ENCODE data around the gene CACNA1B. TPM values are rescaled to one million over a fixed set of nuclear protein-coding genes. Genes with fewer than 3 reads are reported as not detected.

The CACNA1B gene
- total and polyA plus RNA-seq, 8 donors = 0.15 to 0.34 (median 0.29) TPM; not detected in 1

- TF ChIP-seq CTCF (IDR thresholded peaks at IDR 0.05) = no peak
- DNase-seq (no peak), ATAC-seq (no peak)
Observed at GRCh38 chr9:137968235-137968634, 90.7 kb downstream of the CACNA1B start.

GRCh38 chr9:137969008-137969407 is 91.4 kb downstream of the CACNA1B start:
- Histone ChIP-seq H3K4me1 (no peaks in the 10 kb centered on the region), H3K4me3 (no peak overlapping the region), H3K27me3 (peaks cover 0 to 37% of the 10 kb centered on the region in 2 donors), H3K27ac (no peak overlapping the region), H3K9me3 (no peaks in the 10 kb centered on the region), H3K36me3 (no peaks in the 10 kb centered on the region)
- intact Hi-C loops (cut with DNase I) = no loop called here
- ATAC-seq (no peak), DNase-seq (no peak)
- TF ChIP-seq CTCF (IDR thresholded peaks at IDR 0.05) = no peak

More at GRCh38 chr9:137968235-137968634, 90.7 kb downstream of the CACNA1B start:
- intact Hi-C loops (cut with DNase I) = no loop called here
- H3K4me3 ChIP-seq = no peak overlapping the region
- H3K36me3 ChIP-seq = no peaks in the 10 kb centered on the region
- H3K9me3 ChIP-seq = no peaks in the 10 kb centered on the region
- no peak overlapping the region for H3K27ac ChIP-seq
- no peaks in the 10 kb centered on the region for H3K4me1 ChIP-seq
- peaks cover 0 to 37% of the 10 kb centered on the region in 2 donors for H3K27me3 ChIP-seq

- DNase-seq (no peak), ATAC-seq (no peak)
- H3K9me3 ChIP-seq = no peaks in the 10 kb centered on the region
- H3K27me3 ChIP-seq = peaks cover 0 to 37% of the 10 kb centered on the region in 2 donors
- no peaks in the 10 kb centered on the region for H3K36me3 ChIP-seq
- H3K4me1 ChIP-seq = no peaks in the 10 kb centered on the region
- intact Hi-C loops (cut with DNase I) = no loop called here
- no peak for TF ChIP-seq CTCF (IDR thresholded peaks at IDR 0.05)
- H3K27ac ChIP-seq = no peak overlapping the region
- H3K4me3 ChIP-seq = no peak overlapping the region
Observed at GRCh38 chr9:137969685-137970084, 92.1 kb downstream of the CACNA1B start.

GRCh38 chr9:137970098-137970497 is 92.5 kb downstream of the CACNA1B start:
- ATAC-seq = no peak
- Histone ChIP-seq H3K27ac (no peak overlapping the region), H3K27me3 (peaks cover 0 to 37% of the 10 kb centered on the region in 2 donors), H3K9me3 (no peaks in the 10 kb centered on the region), H3K4me1 (no peaks in the 10 kb centered on the region), H3K4me3 (no peak overlapping the region), H3K36me3 (no peaks in the 10 kb centered on the region)
- no peak for DNase-seq
- no peak for TF ChIP-seq CTCF (IDR thresholded peaks at IDR 0.05)
- intact Hi-C loops (cut with DNase I) = no loop called here

GRCh38 chr9:137970686-137971476 is 93.3 kb downstream of the CACNA1B start:
- Histone ChIP-seq H3K27ac (no peak overlapping the region), H3K9me3 (no peaks in the 10 kb centered on the region), H3K4me3 (no peak overlapping the region), H3K27me3 (peaks cover 0 to 37% of the 10 kb centered on the region in 2 donors), H3K36me3 (no peaks in the 10 kb centered on the region), H3K4me1 (no peaks in the 10 kb centered on the region)
- intact Hi-C loops (cut with DNase I) = no loop called here
- DNase-seq (peak in 1 of 4 donors; percentile 8), ATAC-seq (no peak)
- TF ChIP-seq CTCF (IDR thresholded peaks at IDR 0.05) = no peak

Measured in left lung (tissue), 10 donors.